Measurements from ENCODE around the gene PERM1. TPM values are rescaled to one million over a fixed set of nuclear protein-coding genes. Genes with fewer than 3 reads are reported as not detected.

Gene PERM1
- total and polyA plus RNA-seq, 2 of the 8 experiments (the other 6 are each of a cell fraction or from before 2014, with no cell fraction given): not detected

- H4K20me1 ChIP-seq (replicated peaks in 1 of 2; ENCODE audit: control insufficient read depth in 1 of 2, insufficient read depth in 2 of 2, low read length in 2 of 2): peaks cover 22 to 29% of the 10 kb centered on the region in 2 experiments
- H2BK5ac ChIP-seq (ENCODE audit: low read depth, low read length): no peak overlapping the region
- CTCF ChIA-PET (ENCODE audit: partially characterized antibody): interaction anchor here (1.7 to 2.1 kb wide), 3 partner anchors 21 to 109 kb away, joined by 3 to 5 read pairs (median 4); no protein-coding TSS in a partner anchor
- peaks cover 0 to 4% (median 0%) of the 10 kb centered on the region in 4 experiments; a peak in 1 of 7 replicates for H3K4me1 ChIP-seq (replicated peaks in 1 of 4; ENCODE audit: control insufficient read depth in 3 of 4, insufficient read depth in 4 of 4, low read length in 3 of 4)
- H4K8ac ChIP-seq (ENCODE audit: extremely low read depth, insufficient read depth, low read length): no peak overlapping the region; the same call in 1 of the 2 replicates
- H3K9ac ChIP-seq (replicated peaks in 1 of 4; ENCODE audit: extremely low read depth in 1 of 4, low read depth in 3 of 4, low read length in 3 of 4): no peak overlapping the region
- no peak overlapping the region for H2BK15ac ChIP-seq (ENCODE audit: low read length)
- H2AFZ ChIP-seq (ENCODE audit: low read length): no peak overlapping the region
- no peak overlapping the region for H3K4ac ChIP-seq (replicated peaks; ENCODE audit: insufficient read length, low read depth, low read length)
- H3K36me3 ChIP-seq (ENCODE audit: control insufficient read depth in 2 of 4, insufficient read depth in 4 of 4, low read length in 3 of 4): peaks cover 8 to 60% (median 39%) of the 10 kb centered on the region in 4 experiments; a peak in 7 of 8 replicates
- FAIRE-seq: no peak
- peaks cover 19% of the 10 kb centered on the region for H3K79me1 ChIP-seq (ENCODE audit: low read depth, low read length)
- peaks cover 0 to 14% of the 10 kb centered on the region in 2 experiments; a peak in 3 of 4 replicates for H3K79me2 ChIP-seq (ENCODE audit: control insufficient read depth in 1 of 2, insufficient read depth in 2 of 2, low read length in 2 of 2)
- H3K9me3 ChIP-seq (ENCODE audit: insufficient read depth in 2 of 2, low read depth in 1 of 2, low read length in 1 of 2): no peaks in the 10 kb centered on the region; a peak in 1 of 4 replicates
- H2AK5ac ChIP-seq (ENCODE audit: low read depth, low read length): no peak overlapping the region
- no peak overlapping the region for H2BK120ac ChIP-seq (replicated peaks; ENCODE audit: low read depth, low read length)
- no peak overlapping the region for H4K91ac ChIP-seq (replicated peaks; ENCODE audit: insufficient read length, low read length)
- H3K27ac ChIP-seq (ENCODE audit: low read depth, low read length): no peak overlapping the region
- no peak for DNase-seq (ENCODE audit: low read depth in 1 of 2, low spot score in 2 of 2)
- H3K18ac ChIP-seq (ENCODE audit: extremely low read depth, low read length): no peak overlapping the region
- H3K14ac ChIP-seq (ENCODE audit: insufficient read length): no peak overlapping the region
- WGBS, 2 experiments (ENCODE audit: extremely low coverage in 1 of 2, insufficient coverage in 1 of 2, insufficient read length in 1 of 2, insufficient replicate concordance in 2 of 2, low coverage in 1 of 2, low lambda C conversion rate in 2 of 2, missing lambda C conversion rate in 1 of 2): 90% methylated on average over 13 of the region's 13 CpGs; no CpG with 5 or more reads in 1 of the 2 experiments
- no peak overlapping the region for H3K56ac ChIP-seq (replicated peaks; ENCODE audit: insufficient read length, low read depth, low read length)
- no peak overlapping the region for H2BK12ac ChIP-seq (ENCODE audit: low read depth, low read length)
- no peak overlapping the region for H3K23ac ChIP-seq (ENCODE audit: insufficient read length)
- POLR2A ChIA-PET (ENCODE audit: partially characterized antibody): interaction anchor here (8.8 kb wide), 1 partner anchor 13 kb away, joined by 65 read pairs; no protein-coding TSS in a partner anchor
- H3K27me3 ChIP-seq (replicated peaks in 1 of 4; ENCODE audit: control insufficient read depth in 3 of 4, extremely low read depth in 1 of 4, insufficient read depth in 3 of 4, low read length in 3 of 4): peaks cover 4 to 7% (median 6%) of the 10 kb centered on the region in 4 experiments
- H3K23me2 ChIP-seq (ENCODE audit: low read depth, low read length): peaks cover 6% of the 10 kb centered on the region
- no peak overlapping the region for H4K5ac ChIP-seq (ENCODE audit: insufficient read length, low read depth, low read length)
- H3K4me2 ChIP-seq (ENCODE audit: insufficient read depth in 1 of 2, low read depth in 2 of 2, low read length in 2 of 2): no peak overlapping the region
- H3K4me3 ChIP-seq (ENCODE audit: extremely low read depth in 1 of 4, insufficient read depth in 2 of 4, low read depth in 3 of 4, low read length in 4 of 4): no peak overlapping the region
- H2BK20ac ChIP-seq (ENCODE audit: low read length): no peak overlapping the region
- TF ChIP-seq SRF (IDR thresholded peaks at IDR 0.05; ENCODE audit: low read depth, low read length) (no peak), GTF2F1 (IDR thresholded peaks at IDR 0.05; ENCODE audit: borderline replicate concordance, low read depth, low read length) (no peak), SP2 (IDR thresholded peaks at IDR 0.05; ENCODE audit: low read length) (no peak), SIX5 (IDR thresholded peaks at IDR 0.05; ENCODE audit: low read depth, low read length) (no peak), POLR2A (IDR thresholded peaks at IDR 0.05; ENCODE audit: control extremely low read depth in 1 of 2, low read depth in 2 of 2, low read length in 2 of 2) (no peak), CBX8 (IDR thresholded peaks at IDR 0.05; ENCODE audit: borderline replicate concordance, low read depth, low read length) (no peak), HDAC2 (IDR thresholded peaks at IDR 0.05; ENCODE audit: borderline replicate concordance in 1 of 2, low read depth in 2 of 2, low read length in 2 of 2) (no peak), EP300 (IDR thresholded peaks at IDR 0.05; ENCODE audit: borderline replicate concordance in 1 of 2, low read depth in 2 of 2, low read length in 2 of 2) (no peak), BCL11A (IDR thresholded peaks at IDR 0.05; ENCODE audit: low read depth in 2 of 2, low read length in 2 of 2) (no peak), MAFK (IDR thresholded peaks at IDR 0.05; ENCODE audit: low read depth, low read length) (no peak), CTCF (IDR thresholded peaks at IDR 0.05; ENCODE audit: control extremely low read depth in 1 of 3, insufficient read depth in 1 of 3, low read depth in 1 of 3, low read length in 3 of 3) (no peak)
Measured at GRCh38 chr1:954927-955326, 27.0 kb downstream of the PERM1 start.
